HG03442 (cell line): ENCODE measurements around the gene TMEM254.
A peak's percentile ranks its signal among the peaks of the same experiment; 100 is the strongest.
"Not testable (repeated sequence)": the region's sequence is repeated elsewhere in the genome, so short reads cannot be mapped to it uniquely, and the experiment has no call there.

Experiments
- ATAC-seq: cut with Tn5 transposase; IDR thresholded peaks from one replicate; pipeline ENCODE4 v1.9.1; 2021; ENCODE audit warnings: mild to moderate bottlenecking, moderate library complexity; ENCODE audit not compliant: unreplicated experiment

Gene TMEM254

GRCh38 chr10:80078448-80079311 is at the start of gene TMEM254:
Gene TMEM254 (plus strand): TSS chr10:80078665. CDS start chr10:80078700, 35 bp downstream.
- peak; percentile 79 for ATAC-seq

GRCh38 chr10:80029205-80029604 is 49.3 kb upstream of the TMEM254 start:
- ATAC-seq, result peak; percentile 77

- ATAC-seq, result not testable (repeated sequence)
Observed at GRCh38 chr10:80029865-80030264, 48.6 kb upstream of the TMEM254 start.

- no peak for ATAC-seq
Observed at GRCh38 chr10:80032503-80032902, 46.0 kb upstream of the TMEM254 start.

- not testable (repeated sequence) for ATAC-seq
Observed at GRCh38 chr10:80034766-80035165, 43.7 kb upstream of the TMEM254 start.

GRCh38 chr10:80035430-80035829 is 43.0 kb upstream of the TMEM254 start:
- not testable (repeated sequence) for ATAC-seq

GRCh38 chr10:80036921-80037500 is 41.5 kb upstream of the TMEM254 start:
- not testable (repeated sequence) for ATAC-seq

- not testable (repeated sequence) for ATAC-seq
Observed at GRCh38 chr10:80038226-80038625, 40.2 kb upstream of the TMEM254 start.

GRCh38 chr10:80041162-80041561 is 37.3 kb upstream of the TMEM254 start:
- no peak for ATAC-seq

GRCh38 chr10:80044935-80045334 is 33.5 kb upstream of the TMEM254 start:
- ATAC-seq, result not testable (repeated sequence)

- ATAC-seq, result peak; percentile 86
Observed at GRCh38 chr10:80046629-80047441, 31.6 kb upstream of the TMEM254 start.

GRCh38 chr10:80050752-80051151 is 27.7 kb upstream of the TMEM254 start:
- ATAC-seq, result no peak

GRCh38 chr10:80051993-80052392 is 26.5 kb upstream of the TMEM254 start:
- no peak for ATAC-seq

- ATAC-seq, result no peak
Observed at GRCh38 chr10:80055760-80056159, 22.7 kb upstream of the TMEM254 start.

GRCh38 chr10:80057171-80057570 is 21.3 kb upstream of the TMEM254 start:
- no peak for ATAC-seq

- no peak for ATAC-seq
Observed at GRCh38 chr10:80064120-80064886, 14.2 kb upstream of the TMEM254 start.

- no peak for ATAC-seq
Observed at GRCh38 chr10:80066809-80067208, 11.7 kb upstream of the TMEM254 start.

GRCh38 chr10:80067821-80068220 is 10.6 kb upstream of the TMEM254 start:
- not testable (repeated sequence) for ATAC-seq

GRCh38 chr10:80068270-80068669 is 10.2 kb upstream of the TMEM254 start:
- ATAC-seq, result no peak

GRCh38 chr10:80070057-80070456 is 8.4 kb upstream of the TMEM254 start:
- ATAC-seq, result no peak

GRCh38 chr10:80072584-80072983 is 5.9 kb upstream of the TMEM254 start:
- ATAC-seq, result no peak
